Measurements from ENCODE around the gene CTU2.

- TF ChIP-seq YY1 (IDR thresholded peaks at IDR 0.05; ENCODE audit: low read depth) (no peak), CTCF (IDR thresholded peaks at IDR 0.05) (no peak)
Observed at GRCh38 chr16:88699180-88699579, 7.1 kb upstream of the CTU2 start.
